Fibroblast of lung (primary cell): ENCODE measurements around the gene FNIP1. TPM values are rescaled to one million over a fixed set of nuclear protein-coding genes. Genes with fewer than 3 reads are reported as not detected.

Experiments used
- DNase-seq, 2 donors: peaks; one replicate each; pipeline versions ENCODE4 v3.0.0 to v3.0.0-alpha.2; 2010; ENCODE audit warnings: low read depth in 2 of 2
- H2AFZ ChIP-seq: 2 replicates; pipeline ENCODE4 v1.5.1; 2012; ENCODE audit warnings: low read length, control low read depth, inconsistent platforms
- H3K27ac ChIP-seq: 2 replicates; pipeline ENCODE4 v1.5.1; 2011; ENCODE audit warnings: low read length, control low read depth; ENCODE audit not compliant: insufficient read depth
- H3K27me3 ChIP-seq: 2 replicates; pipeline ENCODE4 v1.5.1; 2011; ENCODE audit warnings: mild to moderate bottlenecking, low read length; ENCODE audit not compliant: control insufficient read depth, insufficient read depth
- H3K36me3 ChIP-seq: 2 replicates; pipeline ENCODE4 v1.5.1; 2011; ENCODE audit warnings: low read length; ENCODE audit not compliant: control insufficient read depth, insufficient read depth
- H3K4me1 ChIP-seq: 2 replicates; pipeline ENCODE4 v1.5.1; 2011; ENCODE audit warnings: low read length; ENCODE audit not compliant: control insufficient read depth, insufficient read depth; ENCODE audit errors: extremely low read depth
- H3K4me2 ChIP-seq: 2 replicates; pipeline ENCODE4 v1.5.1; 2011; ENCODE audit warnings: low read length, control low read depth; ENCODE audit not compliant: insufficient read depth; ENCODE audit errors: extremely low read depth
- H3K4me3 ChIP-seq, 4 experiments: fragments of 200-600 bp in 1 of 4; sonication (generic) in 1 of 4; replicated peaks in 1 of 4; 2 replicates each; pipeline ENCODE4 v1.5.1; 2011 to 2016; ENCODE audit warnings: low read length in 4 of 4, low read depth in 3 of 4, mild to moderate bottlenecking in 3 of 4, control low read depth in 2 of 4, inconsistent platforms in 1 of 4, mixed read lengths in 1 of 4; ENCODE audit not compliant: insufficient read depth in 1 of 4; ENCODE audit errors: control extremely low read depth in 1 of 4
- H3K79me2 ChIP-seq: 2 replicates; pipeline ENCODE4 v1.5.1; 2012; ENCODE audit warnings: mild to moderate bottlenecking, low read length, inconsistent platforms; ENCODE audit not compliant: control insufficient read depth, insufficient read depth
- H3K9ac ChIP-seq: 2 replicates; pipeline ENCODE4 v1.5.1; 2011; ENCODE audit warnings: mild to moderate bottlenecking, low read length, control low read depth; ENCODE audit not compliant: insufficient read depth
- H3K9me3 ChIP-seq: 2 replicates; pipeline ENCODE4 v1.5.1; 2012; ENCODE audit warnings: low read depth, low read length; ENCODE audit not compliant: control insufficient read depth, insufficient read depth
- H4K20me1 ChIP-seq: 2 replicates; pipeline ENCODE4 v1.5.1; 2011; ENCODE audit warnings: low read length; ENCODE audit not compliant: control insufficient read depth, insufficient read depth; ENCODE audit errors: extremely low read depth
- CTCF ChIP-seq, 2 donors: IDR thresholded peaks in 1 of 2; conservative IDR thresholded peaks in 1 of 2; 1 replicate in 1 of 2; 2 replicates in 1 of 2; pipeline ENCODE4 v1.5.1; 2011 to 2012; ENCODE audit warnings: low read length in 2 of 2, control low read depth in 1 of 2, inconsistent platforms in 1 of 2, low read depth in 1 of 2, mild to moderate bottlenecking in 1 of 2
- EZH2 ChIP-seq: IDR thresholded peaks from 2 replicates; pipeline ENCODE4 v1.5.1; 2012; ENCODE audit warnings: low read length, control low read depth, mild to moderate bottlenecking; ENCODE audit errors: missing control alignments
- polyA plus RNA-seq, 2 donors: library from polyadenylated mRNA; depleted of rRNA in 1 of 2; stranded (reverse) in 1 of 2; unstranded in 1 of 2; fragments of >200 nt; gene quantifications; 2 replicates each; pipeline ENCODE4 v1.2.1, GENCODE V29; 2011 to 2012; ENCODE audit warnings: missing spikeins in 1 of 2
- total RNA-seq: library from RNA; depleted of rRNA; stranded (reverse); fragments of >200 nt; gene quantifications from 2 replicates; pipeline ENCODE4 v1.2.1, GENCODE V29; 2014

FNIP1 gene
- total and polyA plus RNA-seq, 2 donors (not counting 1 experiment from before 2014, with no cell fraction given) = 36.4 to 97.8 TPM

GRCh38 chr5:131654309-131654708 is 142.5 kb downstream of the FNIP1 start:
- Histone ChIP-seq H3K27ac (no peak overlapping the region), H3K4me3 (no peak overlapping the region), H3K27me3 (no peaks in the 10 kb centered on the region), H3K4me1 (no peaks in the 10 kb centered on the region), H3K4me2 (no peak overlapping the region), H2AFZ (no peak overlapping the region), H3K9me3 (no peaks in the 10 kb centered on the region), H4K20me1 (no peaks in the 10 kb centered on the region), H3K9ac (no peak overlapping the region), H3K36me3 (peaks cover 5% of the 10 kb centered on the region), H3K79me2 (peaks cover 3% of the 10 kb centered on the region)
- TF ChIP-seq EZH2 (no peak), CTCF (conservative IDR thresholded peaks at IDR 0.05 in 1 of 2, IDR thresholded peaks at IDR 0.05 in 1 of 2; ENCODE audit: low read depth in 1 of 2, low read length in 2 of 2) (no peak)
- no peak for DNase-seq

GRCh38 chr5:131649161-131649560 is 147.7 kb downstream of the FNIP1 start:
- no peak for TF ChIP-seq CTCF (conservative IDR thresholded peaks at IDR 0.05 in 1 of 2, IDR thresholded peaks at IDR 0.05 in 1 of 2; ENCODE audit: low read depth in 1 of 2, low read length in 2 of 2)
- no peak for TF ChIP-seq EZH2
- Histone ChIP-seq H3K36me3 (peaks cover 4% of the 10 kb centered on the region), H3K9ac (no peak overlapping the region), H3K4me3 (no peak overlapping the region), H3K79me2 (no peaks in the 10 kb centered on the region), H3K4me1 (no peaks in the 10 kb centered on the region), H3K27ac (no peak overlapping the region), H2AFZ (no peak overlapping the region), H4K20me1 (no peaks in the 10 kb centered on the region), H3K27me3 (no peaks in the 10 kb centered on the region), H3K9me3 (no peaks in the 10 kb centered on the region), H3K4me2 (no peak overlapping the region)
- peak; percentile 20 to 78 for DNase-seq

GRCh38 chr5:131647048-131647769 is 149.6 kb downstream of the FNIP1 start:
- DNase-seq = no peak
- no peaks in the 10 kb centered on the region for H3K27me3 ChIP-seq
- H3K9me3 ChIP-seq = no peaks in the 10 kb centered on the region
- H2AFZ ChIP-seq = no peak overlapping the region
- no peak overlapping the region for H3K27ac ChIP-seq
- no peak overlapping the region for H3K9ac ChIP-seq
- H3K4me1 ChIP-seq = no peaks in the 10 kb centered on the region
- no peaks in the 10 kb centered on the region for H3K79me2 ChIP-seq
- peaks cover 4% of the 10 kb centered on the region for H3K36me3 ChIP-seq
- no peaks in the 10 kb centered on the region for H4K20me1 ChIP-seq
- TF ChIP-seq CTCF (conservative IDR thresholded peaks at IDR 0.05 in 1 of 2, IDR thresholded peaks at IDR 0.05 in 1 of 2; ENCODE audit: low read depth in 1 of 2, low read length in 2 of 2) (no peak), EZH2 (no peak)
- no peak overlapping the region for H3K4me3 ChIP-seq
- no peak overlapping the region for H3K4me2 ChIP-seq
